ENCODE results near the gene LIN9. TPM values are rescaled to one million over a fixed set of nuclear protein-coding genes. Genes with fewer than 3 reads are reported as not detected.
"Not testable (repeated sequence)": the region's sequence is repeated elsewhere in the genome, so short reads cannot be mapped to it uniquely, and the experiment has no call there.

The LIN9 gene
- polyA plus RNA-seq, 2 donors, result 2.0 to 2.1 TPM

GRCh38 chr1:226344441-226345259, 35.7 kb upstream of the LIN9 start:
- Histone ChIP-seq H3K27ac (ENCODE audit: low read depth in 2 of 2, low read length in 1 of 2) (no peak overlapping the region), H3K27me3 (ENCODE audit: control insufficient read depth in 1 of 2, insufficient read depth in 2 of 2, low read length in 2 of 2) (no peaks in the 10 kb centered on the region), H3K4me1 (ENCODE audit: control insufficient read depth in 2 of 2, insufficient read depth in 2 of 2, low read length in 1 of 2) (no peaks in the 10 kb centered on the region), H3K4me3 (ENCODE audit: low read depth in 1 of 2, low read length in 2 of 2) (no peak overlapping the region), H3K36me3 (ENCODE audit: control insufficient read depth in 2 of 2, insufficient read depth in 2 of 2, low read length in 1 of 2) (no peaks in the 10 kb centered on the region), H3K9me3 (ENCODE audit: control insufficient read depth in 2 of 2, insufficient read depth in 1 of 2, low read depth in 1 of 2, low read length in 1 of 2) (no peaks in the 10 kb centered on the region)
- 73 to 75% methylated on average over 8 of the region's 8 CpGs for WGBS, 2 donors

DNA sequence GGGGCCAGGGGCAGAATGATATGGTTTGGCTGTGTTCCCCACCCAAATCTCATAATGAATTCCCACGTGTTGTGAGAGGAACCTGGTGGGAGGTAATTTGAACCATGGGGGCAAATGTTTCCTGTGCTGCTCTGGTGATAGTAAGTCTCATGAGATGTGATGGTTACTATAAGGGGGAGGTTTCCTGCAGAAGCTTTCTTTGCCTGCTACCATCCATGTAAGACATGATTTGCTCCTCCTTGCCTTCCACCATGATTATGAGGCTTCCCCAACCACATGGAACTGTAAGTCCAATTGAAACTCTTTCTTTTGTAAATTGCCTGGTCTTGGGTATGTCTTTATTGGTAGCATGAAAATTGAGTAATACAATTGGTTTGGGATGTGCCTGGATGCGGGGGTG, 33.7 kb upstream of the LIN9 start:
- H3K36me3 ChIP-seq (ENCODE audit: control insufficient read depth in 2 of 2, insufficient read depth in 2 of 2, low read length in 1 of 2), result no peaks in the 10 kb centered on the region
- H3K9me3 ChIP-seq (ENCODE audit: control insufficient read depth in 2 of 2, insufficient read depth in 1 of 2, low read depth in 1 of 2, low read length in 1 of 2), result no peaks in the 10 kb centered on the region
- H3K4me3 ChIP-seq (ENCODE audit: low read depth in 1 of 2, low read length in 2 of 2), result no peak overlapping the region
- H3K27me3 ChIP-seq (ENCODE audit: control insufficient read depth in 1 of 2, insufficient read depth in 2 of 2, low read length in 2 of 2), result no peaks in the 10 kb centered on the region
- no peaks in the 10 kb centered on the region for H3K4me1 ChIP-seq (ENCODE audit: control insufficient read depth in 2 of 2, insufficient read depth in 2 of 2, low read length in 1 of 2)
- no peak overlapping the region for H3K27ac ChIP-seq (ENCODE audit: low read depth in 2 of 2, low read length in 1 of 2)
- 67 to 75% methylated on average over 2 of the region's 2 CpGs for WGBS, 2 donors

DNA sequence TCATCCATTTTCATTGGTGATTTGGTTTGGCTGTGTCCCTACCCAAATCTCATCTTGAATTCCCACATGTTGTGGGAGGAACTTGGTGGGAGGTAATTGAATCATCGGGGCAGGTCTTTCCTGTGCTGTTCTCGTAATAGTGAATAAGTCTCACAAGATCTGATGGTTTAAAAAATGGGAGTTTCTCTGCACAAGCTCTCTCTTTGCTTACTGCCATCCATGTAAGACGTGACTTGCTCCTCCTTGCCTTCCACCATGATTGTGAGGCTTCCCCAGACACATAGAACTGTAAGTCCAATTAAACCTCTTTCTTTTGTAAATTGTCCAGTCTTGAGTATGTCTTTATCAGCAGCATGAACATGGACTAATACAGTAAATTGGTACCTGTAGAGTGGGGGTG, 31.1 kb upstream of the LIN9 start:
- 88 to 90% methylated on average over 3 of the region's 3 CpGs for WGBS, 2 donors
- not testable (repeated sequence) for H3K27me3 ChIP-seq (ENCODE audit: control insufficient read depth in 1 of 2, insufficient read depth in 2 of 2, low read length in 2 of 2); H3K36me3 ChIP-seq (ENCODE audit: control insufficient read depth in 2 of 2, insufficient read depth in 2 of 2, low read length in 1 of 2); H3K4me3 ChIP-seq (ENCODE audit: low read depth in 1 of 2, low read length in 2 of 2); H3K9me3 ChIP-seq (ENCODE audit: control insufficient read depth in 2 of 2, insufficient read depth in 1 of 2, low read depth in 1 of 2, low read length in 1 of 2); H3K27ac ChIP-seq (ENCODE audit: low read depth in 2 of 2, low read length in 1 of 2); H3K4me1 ChIP-seq (ENCODE audit: control insufficient read depth in 2 of 2, insufficient read depth in 2 of 2, low read length in 1 of 2)

DNA sequence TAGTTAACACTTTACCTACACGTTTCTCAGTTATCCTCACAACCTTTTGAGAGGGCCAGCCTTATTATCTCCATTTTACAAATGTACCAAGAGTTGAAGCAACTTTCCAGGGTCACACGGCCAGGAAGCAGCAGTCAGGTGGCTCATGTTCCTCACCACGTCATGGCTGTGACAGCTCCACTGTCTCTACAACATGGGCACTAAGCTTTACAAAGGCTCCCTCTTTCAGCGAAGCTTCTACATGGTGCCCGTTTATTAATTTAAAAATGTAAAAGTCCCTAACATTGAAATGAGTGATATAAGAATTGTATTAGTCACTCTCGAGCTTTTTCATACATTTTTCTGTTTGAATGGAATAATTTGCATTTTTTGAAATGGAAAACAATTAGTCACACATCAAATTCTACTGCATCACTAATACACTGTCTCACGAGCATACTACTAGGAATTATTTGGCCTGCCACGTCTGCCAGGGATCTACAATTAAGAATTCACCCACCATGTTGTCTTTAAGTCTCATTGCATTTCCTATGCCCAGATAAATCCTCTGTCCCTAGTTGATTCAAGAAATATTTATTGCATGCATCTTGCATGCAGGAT, 28.4 kb upstream of the LIN9 start:
- Histone ChIP-seq H3K4me1 (ENCODE audit: control insufficient read depth in 2 of 2, insufficient read depth in 2 of 2, low read length in 1 of 2) (peaks cover 0 to 2% of the 10 kb centered on the region in 2 donors), H3K27me3 (ENCODE audit: control insufficient read depth in 1 of 2, insufficient read depth in 2 of 2, low read length in 2 of 2) (no peaks in the 10 kb centered on the region), H3K9me3 (ENCODE audit: control insufficient read depth in 2 of 2, insufficient read depth in 1 of 2, low read depth in 1 of 2, low read length in 1 of 2) (no peaks in the 10 kb centered on the region), H3K36me3 (ENCODE audit: control insufficient read depth in 2 of 2, insufficient read depth in 2 of 2, low read length in 1 of 2) (no peaks in the 10 kb centered on the region), H3K4me3 (ENCODE audit: low read depth in 1 of 2, low read length in 2 of 2) (no peak overlapping the region), H3K27ac (ENCODE audit: low read depth in 2 of 2, low read length in 1 of 2) (no peak overlapping the region)
- WGBS, 2 donors, result 64 to 67% methylated on average over 8 of the region's 8 CpGs

- Histone ChIP-seq H3K4me3 (ENCODE audit: low read depth in 1 of 2, low read length in 2 of 2) (no peak overlapping the region), H3K27ac (ENCODE audit: low read depth in 2 of 2, low read length in 1 of 2) (no peak overlapping the region), H3K27me3 (ENCODE audit: control insufficient read depth in 1 of 2, insufficient read depth in 2 of 2, low read length in 2 of 2) (no peaks in the 10 kb centered on the region), H3K36me3 (ENCODE audit: control insufficient read depth in 2 of 2, insufficient read depth in 2 of 2, low read length in 1 of 2) (no peaks in the 10 kb centered on the region), H3K9me3 (ENCODE audit: control insufficient read depth in 2 of 2, insufficient read depth in 1 of 2, low read depth in 1 of 2, low read length in 1 of 2) (no peaks in the 10 kb centered on the region), H3K4me1 (ENCODE audit: control insufficient read depth in 2 of 2, insufficient read depth in 2 of 2, low read length in 1 of 2) (peaks cover 0 to 2% of the 10 kb centered on the region in 2 donors)
- WGBS, 2 donors, result 67 to 71% methylated on average over 1 of the region's 1 CpG
These were observed 26.7 kb upstream of the LIN9 start for GRCh38 chr1:226335661-226336060.

GRCh38 chr1:226332947-226333346, 24.0 kb upstream of the LIN9 start:
- H3K9me3 ChIP-seq (ENCODE audit: control insufficient read depth in 2 of 2, insufficient read depth in 1 of 2, low read depth in 1 of 2, low read length in 1 of 2), result no peaks in the 10 kb centered on the region
- no peak overlapping the region for H3K27ac ChIP-seq (ENCODE audit: low read depth in 2 of 2, low read length in 1 of 2)
- no peak overlapping the region for H3K4me3 ChIP-seq (ENCODE audit: low read depth in 1 of 2, low read length in 2 of 2)
- H3K4me1 ChIP-seq (ENCODE audit: control insufficient read depth in 2 of 2, insufficient read depth in 2 of 2, low read length in 1 of 2), result peaks cover 0 to 2% of the 10 kb centered on the region in 2 donors
- H3K36me3 ChIP-seq (ENCODE audit: control insufficient read depth in 2 of 2, insufficient read depth in 2 of 2, low read length in 1 of 2), result no peaks in the 10 kb centered on the region
- WGBS, 2 donors, result 43 to 49% methylated on average over 2 of the region's 2 CpGs
- H3K27me3 ChIP-seq (ENCODE audit: control insufficient read depth in 1 of 2, insufficient read depth in 2 of 2, low read length in 2 of 2), result no peaks in the 10 kb centered on the region

GRCh38 chr1:226329237-226329636, 20.3 kb upstream of the LIN9 start:
- Histone ChIP-seq H3K4me3 (ENCODE audit: low read depth in 1 of 2, low read length in 2 of 2) (no peak overlapping the region), H3K27me3 (ENCODE audit: control insufficient read depth in 1 of 2, insufficient read depth in 2 of 2, low read length in 2 of 2) (no peaks in the 10 kb centered on the region), H3K9me3 (ENCODE audit: control insufficient read depth in 2 of 2, insufficient read depth in 1 of 2, low read depth in 1 of 2, low read length in 1 of 2) (no peaks in the 10 kb centered on the region), H3K27ac (ENCODE audit: low read depth in 2 of 2, low read length in 1 of 2) (no peak overlapping the region), H3K36me3 (ENCODE audit: control insufficient read depth in 2 of 2, insufficient read depth in 2 of 2, low read length in 1 of 2) (no peaks in the 10 kb centered on the region), H3K4me1 (ENCODE audit: control insufficient read depth in 2 of 2, insufficient read depth in 2 of 2, low read length in 1 of 2) (peaks cover 0 to 2% of the 10 kb centered on the region in 2 donors)
- 96 to 97% methylated on average over 3 of the region's 3 CpGs for WGBS, 2 donors

DNA sequence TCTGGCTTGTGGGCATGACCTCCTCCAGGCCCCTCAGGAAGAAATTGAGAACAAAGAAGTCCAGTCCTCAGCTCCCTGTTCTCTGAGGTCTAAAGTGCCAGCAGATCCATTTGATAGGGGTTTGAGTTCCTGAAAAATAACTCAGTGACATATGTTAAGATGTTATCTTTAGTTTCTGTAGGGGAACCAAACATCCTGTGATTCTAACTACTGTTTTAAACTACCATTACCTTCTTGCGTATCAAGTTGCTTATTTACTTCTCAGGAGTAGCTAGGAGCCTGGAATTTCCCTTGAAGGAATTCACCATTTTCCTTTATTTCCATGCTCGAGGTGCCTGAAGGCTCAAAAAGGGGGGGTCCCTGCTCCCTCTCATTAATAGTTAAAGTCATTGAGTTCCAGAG, 18.8 kb upstream of the LIN9 start:
- 61 to 72% methylated on average over 2 of the region's 2 CpGs for WGBS, 2 donors
- Histone ChIP-seq H3K9me3 (ENCODE audit: control insufficient read depth in 2 of 2, insufficient read depth in 1 of 2, low read depth in 1 of 2, low read length in 1 of 2) (no peaks in the 10 kb centered on the region), H3K27me3 (ENCODE audit: control insufficient read depth in 1 of 2, insufficient read depth in 2 of 2, low read length in 2 of 2) (no peaks in the 10 kb centered on the region), H3K4me1 (ENCODE audit: control insufficient read depth in 2 of 2, insufficient read depth in 2 of 2, low read length in 1 of 2) (no peaks in the 10 kb centered on the region), H3K4me3 (ENCODE audit: low read depth in 1 of 2, low read length in 2 of 2) (no peak overlapping the region), H3K36me3 (ENCODE audit: control insufficient read depth in 2 of 2, insufficient read depth in 2 of 2, low read length in 1 of 2) (no peaks in the 10 kb centered on the region), H3K27ac (ENCODE audit: low read depth in 2 of 2, low read length in 1 of 2) (no peak overlapping the region)

- H3K9me3 ChIP-seq (ENCODE audit: control insufficient read depth in 2 of 2, insufficient read depth in 1 of 2, low read depth in 1 of 2, low read length in 1 of 2), result no peaks in the 10 kb centered on the region
- no peaks in the 10 kb centered on the region for H3K27me3 ChIP-seq (ENCODE audit: control insufficient read depth in 1 of 2, insufficient read depth in 2 of 2, low read length in 2 of 2)
- H3K4me1 ChIP-seq (ENCODE audit: control insufficient read depth in 2 of 2, insufficient read depth in 2 of 2, low read length in 1 of 2), result no peaks in the 10 kb centered on the region
- H3K4me3 ChIP-seq (ENCODE audit: low read depth in 1 of 2, low read length in 2 of 2), result no peak overlapping the region
- 36 to 45% methylated on average over 1 of the region's 1 CpG for WGBS, 2 donors
- no peak overlapping the region for H3K27ac ChIP-seq (ENCODE audit: low read depth in 2 of 2, low read length in 1 of 2)
- no peaks in the 10 kb centered on the region for H3K36me3 ChIP-seq (ENCODE audit: control insufficient read depth in 2 of 2, insufficient read depth in 2 of 2, low read length in 1 of 2)
These were observed 16.2 kb upstream of the LIN9 start for GRCh38 chr1:226325178-226325577.

DNA sequence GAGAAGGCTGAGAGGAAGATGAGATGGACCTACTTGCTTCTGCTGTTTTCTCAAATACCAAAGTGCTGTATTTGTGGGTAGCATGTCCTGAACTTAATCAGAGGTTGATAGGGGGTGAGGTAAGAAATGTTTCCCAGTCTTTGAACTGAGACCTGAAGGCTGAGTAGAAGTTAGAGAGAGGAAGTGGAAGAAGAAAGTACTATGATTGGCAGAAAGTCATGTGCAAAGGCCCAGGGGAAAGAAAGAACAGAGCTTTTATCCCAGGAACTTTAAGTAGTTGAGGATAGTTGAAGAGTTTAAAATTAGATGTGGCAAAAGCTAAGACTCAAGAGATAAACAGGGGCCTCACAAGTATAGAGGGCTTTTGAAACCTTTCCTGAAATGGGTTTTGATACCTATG, 15.5 kb upstream of the LIN9 start:
- Histone ChIP-seq H3K27me3 (ENCODE audit: control insufficient read depth in 1 of 2, insufficient read depth in 2 of 2, low read length in 2 of 2) (no peaks in the 10 kb centered on the region), H3K9me3 (ENCODE audit: control insufficient read depth in 2 of 2, insufficient read depth in 1 of 2, low read depth in 1 of 2, low read length in 1 of 2) (no peaks in the 10 kb centered on the region), H3K27ac (ENCODE audit: low read depth in 2 of 2, low read length in 1 of 2) (no peak overlapping the region), H3K4me3 (ENCODE audit: low read depth in 1 of 2, low read length in 2 of 2) (no peak overlapping the region), H3K4me1 (ENCODE audit: control insufficient read depth in 2 of 2, insufficient read depth in 2 of 2, low read length in 1 of 2) (no peaks in the 10 kb centered on the region), H3K36me3 (ENCODE audit: control insufficient read depth in 2 of 2, insufficient read depth in 2 of 2, low read length in 1 of 2) (no peaks in the 10 kb centered on the region)

All from esophagus (tissue), 2 donors.